Transverse colon (tissue), 4 donors: ENCODE results near the gene NOTCH3. TPM values are rescaled to one million over a fixed set of nuclear protein-coding genes. Genes with fewer than 3 reads are reported as not detected.

ENCODE experiments used
- DNase-seq: peaks from one replicate; pipeline ENCODE4 v3.0.0-alpha.2; 2019
- H3K27ac ChIP-seq, 4 donors: fragments of 200-600 bp; sonication (generic); 2 replicates each; pipeline ENCODE4 v1.5.1; 2016 to 2018; ENCODE audit warnings: inconsistent platforms in 4 of 4
- H3K27me3 ChIP-seq: fragments of 200-600 bp; sonication (generic); 2 replicates; pipeline ENCODE4 v1.5.1; 2017; ENCODE audit warnings: inconsistent platforms
- H3K36me3 ChIP-seq, 4 donors: fragments of 200-600 bp; sonication (generic); 2 replicates each; pipeline ENCODE4 v1.5.1; 2017 to 2019; ENCODE audit warnings: inconsistent platforms in 4 of 4
- H3K4me1 ChIP-seq, 4 donors: fragments of 200-600 bp; sonication (generic); 2 replicates each; pipeline ENCODE4 v1.5.1; 2017 to 2020; ENCODE audit warnings: inconsistent platforms in 4 of 4
- H3K4me3 ChIP-seq, 4 donors: fragments of 200-600 bp; sonication (generic); 1 replicate in 1 of 4; 2 replicates in 3 of 4; pipeline versions ENCODE4 v1.5.1 to v1.6.1; 2017 to 2019; ENCODE audit warnings: inconsistent platforms in 4 of 4
- H3K9me3 ChIP-seq, 2 donors: fragments of 200-600 bp; sonication (generic); 2 replicates each; pipeline ENCODE4 v1.5.1; 2017 to 2019; ENCODE audit warnings: inconsistent platforms in 2 of 2
- EP300 ChIP-seq: sonication (generic); formaldehyde crosslinking; IDR thresholded peaks from one replicate; pipeline ENCODE4 v1.6.1; 2017; ENCODE audit warnings: antibody characterized with exemption, low read depth
- POLR2A ChIP-seq: fragments of 450-650 bp; IDR thresholded peaks from one replicate; pipeline ENCODE4 v1.6.1; 2016; ENCODE audit warnings: antibody characterized with exemption, mild to moderate bottlenecking, moderate library complexity
- POLR2AphosphoS5 ChIP-seq, 3 donors: sonication (generic); formaldehyde crosslinking; IDR thresholded peaks; one replicate each; pipeline ENCODE4 v1.6.1; 2016; ENCODE audit warnings: antibody characterized with exemption in 3 of 3
- WGBS, 2 donors: methylation state at CpG; one replicate each; pipeline ENCODE4 v1.1.5; 2018; ENCODE audit warnings: low coverage in 1 of 2; 5-methylcytosine and 5-hydroxymethylcytosine counted together
- in situ Hi-C, 4 donors: fragments of 200-750 bp; cut with MboI; loops; one replicate each; pipeline versions ENCODE4 v1.15.0 to v1.15.1; 2017; ENCODE audit warnings: low sequenced_read_pairs in 3 of 4, low pct_ligation_motif_present in 1 of 4, low pct_unique_long_range_greater_than_20kb in 1 of 4
- intact Hi-C: fragments of 100-400 bp; cut with DNase I; formaldehyde crosslinking; loops from one replicate; pipeline ENCODE4 v1.15.1; 2023; ENCODE audit warnings: low total_unique reads
- total RNA-seq, 4 donors: library from RNA; depleted of rRNA; stranded (reverse); fragments of >200 nt; gene quantifications; one replicate each; pipeline ENCODE4 v1.1.0, GENCODE V29; 2016
- TF ChIP-seq, protein P1 (sequence below), 5 experiments: fragments of 200-600 bp in 3 of 5; fragments of 450-650 bp in 2 of 5; sonication (generic) in 3 of 5; IDR thresholded peaks; 1 replicate in 2 of 5; 2 replicates in 3 of 5; pipeline ENCODE4 v1.5.1; 2016 to 2017; ENCODE audit warnings: antibody characterized with exemption in 5 of 5, inconsistent platforms in 3 of 5, mild to moderate bottlenecking in 2 of 5, moderate library complexity in 1 of 5

The NOTCH3 gene
- total RNA-seq, 4 donors from 2014 or later: 2.2 to 16.3 (median 4.7) TPM

DNA sequence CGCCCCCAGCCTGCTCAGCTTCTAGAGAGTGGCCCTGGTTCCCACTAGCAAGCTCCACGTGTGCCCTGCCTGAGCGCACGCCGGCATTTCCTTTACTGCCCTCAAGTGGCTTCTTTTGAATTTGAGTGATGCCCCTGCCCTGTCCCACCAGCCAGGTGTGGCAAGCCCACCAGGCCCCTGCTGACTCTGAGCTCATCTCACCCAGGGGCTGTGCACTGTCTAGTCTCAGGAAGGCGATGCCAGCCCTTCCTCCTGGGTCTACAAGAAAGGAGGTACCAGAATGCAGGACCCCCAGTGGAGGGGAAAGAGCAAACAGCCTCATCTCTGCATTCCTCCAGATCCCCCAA lies 48.7 kb upstream of the NOTCH3 start:
- DNase-seq: no peak
- Histone ChIP-seq H3K4me3 (no peak overlapping the region), H3K27ac (peak overlapping the region; percentile 82 to 90 (median 83)), H3K36me3 (peaks cover 0 to 22% (median 13%) of the 10 kb centered on the region in 4 donors), H3K9me3 (no peaks in the 10 kb centered on the region), H3K27me3 (no peaks in the 10 kb centered on the region), H3K4me1 (peaks cover 42 to 59% (median 52%) of the 10 kb centered on the region in 4 donors)
- TF ChIP-seq EP300 (no peak), POLR2AphosphoS5 (IDR thresholded peaks at IDR 0.05) (no peak), POLR2A (no peak)
- TF ChIP-seq, protein P1, sequence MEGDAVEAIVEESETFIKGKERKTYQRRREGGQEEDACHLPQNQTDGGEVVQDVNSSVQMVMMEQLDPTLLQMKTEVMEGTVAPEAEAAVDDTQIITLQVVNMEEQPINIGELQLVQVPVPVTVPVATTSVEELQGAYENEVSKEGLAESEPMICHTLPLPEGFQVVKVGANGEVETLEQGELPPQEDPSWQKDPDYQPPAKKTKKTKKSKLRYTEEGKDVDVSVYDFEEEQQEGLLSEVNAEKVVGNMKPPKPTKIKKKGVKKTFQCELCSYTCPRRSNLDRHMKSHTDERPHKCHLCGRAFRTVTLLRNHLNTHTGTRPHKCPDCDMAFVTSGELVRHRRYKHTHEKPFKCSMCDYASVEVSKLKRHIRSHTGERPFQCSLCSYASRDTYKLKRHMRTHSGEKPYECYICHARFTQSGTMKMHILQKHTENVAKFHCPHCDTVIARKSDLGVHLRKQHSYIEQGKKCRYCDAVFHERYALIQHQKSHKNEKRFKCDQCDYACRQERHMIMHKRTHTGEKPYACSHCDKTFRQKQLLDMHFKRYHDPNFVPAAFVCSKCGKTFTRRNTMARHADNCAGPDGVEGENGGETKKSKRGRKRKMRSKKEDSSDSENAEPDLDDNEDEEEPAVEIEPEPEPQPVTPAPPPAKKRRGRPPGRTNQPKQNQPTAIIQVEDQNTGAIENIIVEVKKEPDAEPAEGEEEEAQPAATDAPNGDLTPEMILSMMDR (IDR thresholded peaks at IDR 0.05): no peak
- WGBS, 2 donors: 63 to 100% methylated on average over 1 to 6 of the region's 6 CpGs
- intact Hi-C loops: no loop called here
- in situ Hi-C loops: no loop called here

DNA sequence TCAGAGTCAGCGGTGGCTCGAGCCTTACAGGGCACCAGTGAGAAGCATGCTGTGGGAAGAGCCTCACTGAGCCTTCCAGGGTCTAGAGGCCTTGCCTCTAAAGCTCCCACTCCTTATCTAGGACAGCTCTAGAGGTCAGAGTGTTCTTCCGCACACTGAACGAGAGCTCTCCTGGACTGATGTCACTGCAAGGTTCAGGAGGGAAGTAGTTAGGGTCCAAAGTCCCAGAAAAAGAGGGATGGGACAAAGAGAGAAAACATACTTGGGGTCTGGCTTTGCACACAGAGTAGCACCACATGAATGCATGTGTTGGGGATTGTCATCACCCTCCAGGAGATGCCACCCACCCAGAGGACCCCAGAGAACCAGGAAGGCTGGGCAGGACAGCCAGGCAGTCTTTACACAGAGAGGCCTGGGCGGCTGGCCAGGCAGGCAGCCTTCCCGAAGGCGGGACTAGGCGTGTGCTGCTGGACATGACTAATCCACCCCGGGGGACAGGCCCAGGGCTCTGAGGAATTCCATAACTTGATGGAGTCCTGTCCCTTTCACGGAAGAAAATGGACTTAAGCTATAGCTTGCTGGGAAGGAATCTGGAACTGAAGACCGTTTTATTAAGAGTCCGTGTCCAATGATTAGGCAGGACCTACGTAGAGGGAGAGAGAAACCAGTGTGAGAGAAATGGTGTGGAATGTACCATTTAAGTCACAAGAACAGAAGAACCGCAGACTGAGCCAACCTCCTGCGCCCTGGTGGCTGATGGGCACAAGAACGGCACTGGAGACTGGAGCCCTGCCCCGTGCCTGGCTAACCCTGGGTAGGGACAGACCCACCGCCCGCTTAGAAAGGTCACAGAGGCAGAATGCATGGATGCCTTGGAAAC lies 48.1 kb upstream of the NOTCH3 start:
- intact Hi-C loops (no loop called here), in situ Hi-C loops (no loop called here)
- no peaks in the 10 kb centered on the region for H3K27me3 ChIP-seq
- no peak overlapping the region for H3K4me3 ChIP-seq
- peak overlapping the region; percentile 82 to 90 (median 83) for H3K27ac ChIP-seq
- TF ChIP-seq EP300: peak; percentile 5
- TF ChIP-seq POLR2AphosphoS5 (IDR thresholded peaks at IDR 0.05): peak in 2 of 3 donors; percentile 10 to 20
- TF ChIP-seq, protein P1 (IDR thresholded peaks at IDR 0.05): no peak
- TF ChIP-seq POLR2A: no peak
- H3K9me3 ChIP-seq: no peaks in the 10 kb centered on the region
- peaks cover 0 to 16% (median 10%) of the 10 kb centered on the region in 4 donors for H3K36me3 ChIP-seq
- peak; percentile 74 for DNase-seq
- WGBS, 2 donors: 43 to 53% methylated on average over 3 to 19 of the region's 19 CpGs
- H3K4me1 ChIP-seq: peaks cover 42 to 59% (median 52%) of the 10 kb centered on the region in 4 donors

DNA sequence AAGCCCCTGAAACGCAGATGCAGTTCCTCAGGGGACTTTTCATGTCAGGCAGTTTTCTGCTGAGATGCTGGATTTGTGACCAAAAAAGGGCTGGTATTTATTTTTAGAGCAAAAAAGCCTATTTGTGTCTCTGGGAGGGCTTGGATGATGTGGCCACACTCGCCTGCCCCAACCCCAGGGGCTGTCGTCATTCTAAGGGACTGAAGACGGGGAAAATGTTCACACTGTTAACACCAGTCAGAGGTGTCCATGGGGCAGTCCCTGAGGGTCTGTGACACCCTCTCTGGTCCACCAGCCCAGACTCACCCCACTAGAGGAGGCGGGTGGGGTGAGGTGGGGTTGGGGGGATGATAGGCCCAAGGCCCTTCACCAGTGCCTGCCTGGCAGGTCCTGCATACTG lies 47.3 kb upstream of the NOTCH3 start:
- Histone ChIP-seq H3K9me3 (no peaks in the 10 kb centered on the region), H3K36me3 (peaks cover 0 to 8% (median 4%) of the 10 kb centered on the region in 4 donors), H3K27ac (peak overlapping the region; percentile 82 to 90 (median 83)), H3K4me3 (no peak overlapping the region), H3K4me1 (peaks cover 42 to 59% (median 52%) of the 10 kb centered on the region in 4 donors), H3K27me3 (no peaks in the 10 kb centered on the region)
- in situ Hi-C loops (no loop called here), intact Hi-C loops (no loop called here)
- TF ChIP-seq, protein P1 (IDR thresholded peaks at IDR 0.05): no peak
- TF ChIP-seq EP300 (no peak), POLR2A (no peak)
- WGBS, 2 donors: 67 to 84% methylated on average over 1 to 5 of the region's 5 CpGs
- no peak for DNase-seq

DNA sequence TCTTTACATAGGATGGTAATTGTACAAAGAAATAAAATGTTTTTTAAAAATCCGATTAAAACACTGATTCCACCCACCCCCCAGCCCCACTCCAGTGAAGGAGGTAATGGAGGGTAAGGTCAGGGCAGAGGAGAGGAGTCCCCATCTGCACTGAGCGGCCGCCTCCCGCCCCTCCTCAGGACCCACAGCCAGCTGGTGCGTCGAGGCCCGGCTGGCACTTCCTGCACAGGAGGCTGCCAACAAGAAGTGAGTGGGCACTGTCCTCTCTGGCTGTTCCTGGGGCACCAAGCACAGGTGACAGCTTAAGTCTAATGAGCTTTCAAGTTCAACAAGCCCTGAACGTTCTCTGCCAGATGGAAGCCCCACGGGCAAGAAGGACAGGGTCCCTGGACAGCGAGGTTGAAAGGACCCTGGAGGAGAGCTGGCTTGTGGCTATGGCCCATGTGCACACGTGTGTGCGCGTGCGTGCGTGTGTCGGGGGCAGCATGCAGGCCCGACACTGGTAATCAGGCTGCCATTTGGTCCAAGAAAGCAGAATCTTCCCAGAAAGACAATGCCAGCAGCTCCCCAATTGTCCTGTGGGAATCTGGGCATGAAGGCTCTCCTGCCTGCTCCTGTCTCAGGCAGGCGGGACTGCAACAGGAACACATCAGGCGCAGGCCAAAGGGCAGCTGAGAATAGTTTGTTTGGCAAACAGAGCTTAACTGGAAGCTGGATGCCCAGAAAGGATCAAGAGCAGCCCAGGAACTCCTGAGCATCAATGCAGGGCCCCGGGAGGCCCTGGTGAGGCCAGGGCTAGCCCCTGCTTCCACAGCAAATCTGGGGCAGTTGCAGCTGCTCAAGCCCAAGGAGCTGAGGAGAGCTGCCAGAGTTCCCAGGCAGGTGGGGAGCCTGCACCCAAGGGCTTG lies 46.6 kb upstream of the NOTCH3 start:
- no peak for DNase-seq
- TF ChIP-seq, protein P1 (IDR thresholded peaks at IDR 0.05): no peak
- peak in 1 of 3 donors; percentile 3 for TF ChIP-seq POLR2AphosphoS5 (IDR thresholded peaks at IDR 0.05)
- in situ Hi-C loops (no loop called here), intact Hi-C loops (no loop called here)
- 81 to 83% methylated on average over 6 to 19 of the region's 20 CpGs for WGBS, 2 donors
- H3K4me1 ChIP-seq: peaks cover 38 to 51% (median 49%) of the 10 kb centered on the region in 4 donors
- no peaks in the 10 kb centered on the region for H3K9me3 ChIP-seq
- peak overlapping the region; percentile 82 to 90 (median 83) for H3K27ac ChIP-seq
- H3K4me3 ChIP-seq: no peak overlapping the region
- peaks cover 0 to 6% (median 3%) of the 10 kb centered on the region in 4 donors for H3K36me3 ChIP-seq
- H3K27me3 ChIP-seq: no peaks in the 10 kb centered on the region
